Subcutaneous abdominal adipose tissue (tissue), 5 donors: ENCODE measurements around the gene TMPRSS11B.
"Not testable (repeated sequence)": the region's sequence is repeated elsewhere in the genome, so short reads cannot be mapped to it uniquely, and the experiment has no call there.

Experiments used
- H3K27ac ChIP-seq: one replicate; pipeline ENCODE4 v1.7.0; 2013; ENCODE audit warnings: low read depth, mild to moderate bottlenecking, inconsistent platforms, low read length, moderate library complexity
- H3K27me3 ChIP-seq, 5 donors: one replicate each; pipeline ENCODE4 v1.7.0; 2013; ENCODE audit warnings: low read length in 5 of 5, inconsistent platforms in 1 of 5; ENCODE audit not compliant: control insufficient read depth in 5 of 5, insufficient read depth in 4 of 5
- H3K36me3 ChIP-seq, 5 donors: one replicate each; pipeline ENCODE4 v1.7.0; 2013; ENCODE audit warnings: low read length in 5 of 5; ENCODE audit not compliant: control insufficient read depth in 5 of 5, insufficient read depth in 5 of 5
- H3K4me1 ChIP-seq, 5 donors: one replicate each; pipeline ENCODE4 v1.7.0; 2013; ENCODE audit warnings: low read length in 5 of 5, mild to moderate bottlenecking in 3 of 5, moderate library complexity in 1 of 5; ENCODE audit not compliant: control insufficient read depth in 5 of 5, insufficient read depth in 5 of 5
- H3K4me3 ChIP-seq, 5 donors: one replicate each; pipeline ENCODE4 v1.7.0; 2013; ENCODE audit warnings: low read length in 5 of 5, low read depth in 1 of 5
- H3K9ac ChIP-seq, 5 donors: one replicate each; pipeline ENCODE4 v1.7.0; 2013; ENCODE audit warnings: low read length in 5 of 5, mild to moderate bottlenecking in 4 of 5, moderate library complexity in 3 of 5
- H3K9me3 ChIP-seq, 5 donors: one replicate each; pipeline ENCODE4 v1.7.0; 2013; ENCODE audit warnings: low read length in 5 of 5; ENCODE audit not compliant: control insufficient read depth in 5 of 5
- donor health status: healthy.
- donor health status: healthy.
- donor health status: healthy.
- donor health status: healthy.
- donor health status: healthy.

TMPRSS11B gene

GRCh38 chr4:68240620-68241019, 4.9 kb downstream of the TMPRSS11B start:
- Histone ChIP-seq H3K9me3 (no peaks in the 10 kb centered on the region), H3K4me3 (no peak overlapping the region), H3K4me1 (no peaks in the 10 kb centered on the region), H3K9ac (no peak overlapping the region), H3K36me3 (no peaks in the 10 kb centered on the region), H3K27ac (no peak overlapping the region), H3K27me3 (no peaks in the 10 kb centered on the region)

GRCh38 chr4:68228568-68228967, 16.9 kb downstream of the TMPRSS11B start:
- H3K27ac ChIP-seq: no peak overlapping the region
- no peaks in the 10 kb centered on the region for H3K36me3 ChIP-seq
- no peaks in the 10 kb centered on the region for H3K27me3 ChIP-seq
- H3K9ac ChIP-seq: no peak overlapping the region
- H3K4me3 ChIP-seq: no peak overlapping the region
- no peaks in the 10 kb centered on the region for H3K4me1 ChIP-seq
- no peaks in the 10 kb centered on the region for H3K9me3 ChIP-seq

GRCh38 chr4:68218044-68218443, 27.4 kb downstream of the TMPRSS11B start:
- no peaks in the 10 kb centered on the region for H3K36me3 ChIP-seq
- H3K4me1 ChIP-seq: no peaks in the 10 kb centered on the region
- H3K9me3 ChIP-seq: no peaks in the 10 kb centered on the region
- H3K9ac ChIP-seq: no peak overlapping the region
- no peak overlapping the region for H3K27ac ChIP-seq
- no peak overlapping the region for H3K4me3 ChIP-seq
- no peaks in the 10 kb centered on the region for H3K27me3 ChIP-seq

- H3K36me3 ChIP-seq: no peaks in the 10 kb centered on the region
- H3K27ac ChIP-seq: no peak overlapping the region
- no peak overlapping the region for H3K9ac ChIP-seq
- no peaks in the 10 kb centered on the region for H3K27me3 ChIP-seq
- H3K4me3 ChIP-seq: no peak overlapping the region
- H3K9me3 ChIP-seq: peaks cover 0 to 4% (median 0%) of the 10 kb centered on the region in 5 donors
- H3K4me1 ChIP-seq: no peaks in the 10 kb centered on the region
Observed at GRCh38 chr4:68216501-68216900, 29.0 kb downstream of the TMPRSS11B start.

- Histone ChIP-seq H3K9me3 (peaks cover 0 to 24% (median 9%) of the 10 kb centered on the region in 5 donors), H3K9ac (no peak overlapping the region), H3K27ac (no peak overlapping the region), H3K36me3 (no peaks in the 10 kb centered on the region), H3K4me1 (no peaks in the 10 kb centered on the region), H3K27me3 (no peaks in the 10 kb centered on the region), H3K4me3 (no peak overlapping the region)
Observed at GRCh38 chr4:68209003-68209402, 36.5 kb downstream of the TMPRSS11B start.

- not testable (repeated sequence) for H3K27me3 ChIP-seq
Observed at GRCh38 chr4:68194305-68194704, 51.2 kb downstream of the TMPRSS11B start.

GRCh38 chr4:68193194-68193593, 52.3 kb downstream of the TMPRSS11B start:
- H3K36me3 ChIP-seq: no peaks in the 10 kb centered on the region
- no peak overlapping the region for H3K9ac ChIP-seq
- H3K4me1 ChIP-seq: no peaks in the 10 kb centered on the region
- peaks cover 0 to 4% (median 0%) of the 10 kb centered on the region in 5 donors for H3K9me3 ChIP-seq
- H3K27me3 ChIP-seq: no peaks in the 10 kb centered on the region
- H3K4me3 ChIP-seq: no peak overlapping the region
- H3K27ac ChIP-seq: no peak overlapping the region

More at GRCh38 chr4:68194305-68194704, 51.2 kb downstream of the TMPRSS11B start:
- not testable (repeated sequence) for H3K9me3 ChIP-seq, H3K4me3 ChIP-seq, H3K36me3 ChIP-seq, H3K9ac ChIP-seq, H3K27ac ChIP-seq, H3K4me1 ChIP-seq

- no peak overlapping the region for H3K4me3 ChIP-seq
- H3K36me3 ChIP-seq: no peaks in the 10 kb centered on the region
- no peaks in the 10 kb centered on the region for H3K9me3 ChIP-seq
- H3K27me3 ChIP-seq: no peaks in the 10 kb centered on the region
- no peaks in the 10 kb centered on the region for H3K4me1 ChIP-seq
- no peak overlapping the region for H3K9ac ChIP-seq
- H3K27ac ChIP-seq: no peak overlapping the region
Observed at GRCh38 chr4:68187145-68187544, 58.3 kb downstream of the TMPRSS11B start.

GRCh38 chr4:68184923-68185322, 60.6 kb downstream of the TMPRSS11B start:
- H3K27ac ChIP-seq: no peak overlapping the region
- no peak overlapping the region for H3K4me3 ChIP-seq
- H3K9me3 ChIP-seq: no peaks in the 10 kb centered on the region
- H3K27me3 ChIP-seq: no peaks in the 10 kb centered on the region
- H3K4me1 ChIP-seq: no peaks in the 10 kb centered on the region
- H3K9ac ChIP-seq: no peak overlapping the region
- H3K36me3 ChIP-seq: no peaks in the 10 kb centered on the region

GRCh38 chr4:68183417-68183816, 62.1 kb downstream of the TMPRSS11B start:
- H3K36me3 ChIP-seq: no peaks in the 10 kb centered on the region
- H3K4me3 ChIP-seq: no peak overlapping the region
- no peaks in the 10 kb centered on the region for H3K27me3 ChIP-seq
- H3K9ac ChIP-seq: no peak overlapping the region
- H3K4me1 ChIP-seq: no peaks in the 10 kb centered on the region
- H3K9me3 ChIP-seq: no peaks in the 10 kb centered on the region
- H3K27ac ChIP-seq: no peak overlapping the region

- Histone ChIP-seq H3K27ac (no peak overlapping the region), H3K27me3 (no peaks in the 10 kb centered on the region), H3K9ac (no peak overlapping the region), H3K4me3 (no peak overlapping the region), H3K9me3 (no peaks in the 10 kb centered on the region), H3K4me1 (no peaks in the 10 kb centered on the region), H3K36me3 (no peaks in the 10 kb centered on the region)
Observed at GRCh38 chr4:68182382-68182820, 63.1 kb downstream of the TMPRSS11B start.
